ENCODE data around the gene CDH13. TPM values are rescaled to one million over a fixed set of nuclear protein-coding genes. Genes with fewer than 3 reads are reported as not detected.

CDH13 gene
- total RNA-seq, 2 donors from 2014 or later, result 2.9 TPM; not detected in 1

- ATAC-seq (no peak), DNase-seq (no peak)
- no peak for TF ChIP-seq CTCF (IDR thresholded peaks at IDR 0.05)
- TF ChIP-seq POLR2A (IDR thresholded peaks at IDR 0.05), result no peak
- no peaks in the 10 kb centered on the region for H3K4me1 ChIP-seq
- no peak overlapping the region for H3K27ac ChIP-seq
- H3K36me3 ChIP-seq (replicated peaks in 1 of 2; ENCODE audit: insufficient read depth in 1 of 2, low read depth in 2 of 2), result no peaks in the 10 kb centered on the region
- 49 to 60% methylated on average over 17 of the region's 17 CpGs for WGBS, 2 donors
- no peak overlapping the region for H3K4me3 ChIP-seq
- H3K27me3 ChIP-seq, result no peaks in the 10 kb centered on the region
- intact Hi-C loops (cut with DNase I), result no loop called here
- no peaks in the 10 kb centered on the region for H3K9me3 ChIP-seq
Observed at GRCh38 chr16:83623091-83623730, 996.4 kb downstream of the CDH13 start.

- WGBS, 2 donors, result 51 to 68% methylated on average over 3 to 6 of the region's 6 CpGs
- no peaks in the 10 kb centered on the region for H3K4me1 ChIP-seq
- no peak overlapping the region for H3K27ac ChIP-seq
- H3K36me3 ChIP-seq (replicated peaks in 1 of 2; ENCODE audit: insufficient read depth in 1 of 2, low read depth in 2 of 2), result no peaks in the 10 kb centered on the region
- intact Hi-C loops (cut with DNase I), result no loop called here
- TF ChIP-seq CTCF (IDR thresholded peaks at IDR 0.05) (no peak), POLR2A (IDR thresholded peaks at IDR 0.05) (no peak)
- no peak overlapping the region for H3K4me3 ChIP-seq
- ATAC-seq (no peak), DNase-seq (no peak)
- H3K27me3 ChIP-seq, result no peaks in the 10 kb centered on the region
- H3K9me3 ChIP-seq, result no peaks in the 10 kb centered on the region
Observed at GRCh38 chr16:83623892-83624291, 997.1 kb downstream of the CDH13 start.

- intact Hi-C loops (cut with DNase I), result no loop called here
Observed at GRCh38 chr16:83624429-83625120, 997.8 kb downstream of the CDH13 start.

GRCh38 chr16:83626204-83626603 lies 999.4 kb downstream of the CDH13 start:
- no peak overlapping the region for H3K27ac ChIP-seq
- no peaks in the 10 kb centered on the region for H3K4me1 ChIP-seq
- no peak for ATAC-seq
- no peak for TF ChIP-seq POLR2A (IDR thresholded peaks at IDR 0.05)
- no peak for DNase-seq
- H3K36me3 ChIP-seq (replicated peaks in 1 of 2; ENCODE audit: insufficient read depth in 1 of 2, low read depth in 2 of 2), result no peaks in the 10 kb centered on the region
- no peak overlapping the region for H3K4me3 ChIP-seq
- H3K9me3 ChIP-seq, result no peaks in the 10 kb centered on the region
- WGBS, 2 donors, result 77 to 82% methylated on average over 13 of the region's 13 CpGs
- H3K27me3 ChIP-seq, result no peaks in the 10 kb centered on the region
- intact Hi-C loops (cut with DNase I), result no loop called here

More at GRCh38 chr16:83624429-83625120, 997.8 kb downstream of the CDH13 start:
- DNase-seq (no peak), ATAC-seq (no peak)
- H3K4me3 ChIP-seq, result no peak overlapping the region
- H3K36me3 ChIP-seq (replicated peaks in 1 of 2; ENCODE audit: insufficient read depth in 1 of 2, low read depth in 2 of 2), result no peaks in the 10 kb centered on the region
- H3K4me1 ChIP-seq, result no peaks in the 10 kb centered on the region
- H3K27me3 ChIP-seq, result no peaks in the 10 kb centered on the region
- H3K9me3 ChIP-seq, result no peaks in the 10 kb centered on the region
- H3K27ac ChIP-seq, result no peak overlapping the region
- WGBS, 2 donors, result 66% methylated on average over 11 of the region's 11 CpGs
- TF ChIP-seq CTCF (IDR thresholded peaks at IDR 0.05), result no peak
- no peak for TF ChIP-seq POLR2A (IDR thresholded peaks at IDR 0.05)

DNA sequence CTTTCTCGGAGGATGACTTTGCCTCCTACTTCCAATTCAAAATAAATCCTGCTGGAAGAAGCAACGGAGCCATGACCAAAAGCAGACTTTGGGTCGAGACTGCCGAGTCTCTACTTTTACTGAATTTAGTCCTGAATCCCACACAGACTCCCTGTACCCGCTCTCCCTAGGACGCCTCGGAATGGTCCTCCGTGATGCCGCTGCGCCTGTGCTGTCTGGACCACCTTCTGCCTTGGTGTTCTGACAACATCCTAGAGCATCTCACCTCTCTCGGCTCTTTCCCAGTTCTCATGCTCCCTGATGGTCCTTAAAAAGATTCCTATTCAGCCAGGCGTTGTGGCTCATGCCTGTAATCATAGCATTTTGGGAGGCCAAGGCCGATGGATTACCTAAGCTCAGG lies 999.9 kb downstream of the CDH13 start:
- Histone ChIP-seq H3K36me3 (replicated peaks in 1 of 2; ENCODE audit: insufficient read depth in 1 of 2, low read depth in 2 of 2) (no peaks in the 10 kb centered on the region), H3K4me3 (no peak overlapping the region), H3K27ac (no peak overlapping the region), H3K27me3 (no peaks in the 10 kb centered on the region), H3K9me3 (no peaks in the 10 kb centered on the region), H3K4me1 (no peaks in the 10 kb centered on the region)
- ATAC-seq (no peak), DNase-seq (no peak)
- intact Hi-C loops (cut with DNase I), result no loop called here
- WGBS, 2 donors, result 72 to 81% methylated on average over 13 of the region's 13 CpGs
- no peak for TF ChIP-seq POLR2A (IDR thresholded peaks at IDR 0.05)
- no peak for TF ChIP-seq CTCF (IDR thresholded peaks at IDR 0.05)

All from body of pancreas (tissue), 4 donors.